Measurements from ENCODE around the gene ANKMY2. TPM values are rescaled to one million over a fixed set of nuclear protein-coding genes. Genes with fewer than 3 reads are reported as not detected.

The ANKMY2 gene
- total RNA-seq, 1 donor from 2014 or later: 13.9 TPM

GRCh38 chr7:16655394-16655793 is 9.8 kb upstream of the ANKMY2 start:
- Histone ChIP-seq H3K27me3 (ENCODE audit: low read depth) (no peaks in the 10 kb centered on the region), H3K9me3 (no peaks in the 10 kb centered on the region), H3K27ac (no peak overlapping the region), H3K36me3 (no peaks in the 10 kb centered on the region), H3K4me3 (no peak overlapping the region), H3K4me1 (peaks cover 24% of the 10 kb centered on the region)
- ATAC-seq: no peak
- TF ChIP-seq CTCF (IDR thresholded peaks at IDR 0.05): no peak
- intact Hi-C loops (cut with DNase I): no loop called here
- DNase-seq: no peak

- H3K36me3 ChIP-seq: no peaks in the 10 kb centered on the region
- peak; percentile 67 to 88 for ATAC-seq
- peak overlapping the region; percentile 40 for H3K27ac ChIP-seq
- TF ChIP-seq CTCF (IDR thresholded peaks at IDR 0.05): no peak
- no peak overlapping the region for H3K4me3 ChIP-seq
- intact Hi-C loops (cut with DNase I): no loop called here
- no peaks in the 10 kb centered on the region for H3K9me3 ChIP-seq
- H3K27me3 ChIP-seq (ENCODE audit: low read depth): no peaks in the 10 kb centered on the region
- peaks cover 36% of the 10 kb centered on the region for H3K4me1 ChIP-seq
- DNase-seq: peak; percentile 64
Observed at GRCh38 chr7:16652888-16653287, 7.3 kb upstream of the ANKMY2 start.

GRCh38 chr7:16652240-16652583 is 6.7 kb upstream of the ANKMY2 start:
- Histone ChIP-seq H3K9me3 (no peaks in the 10 kb centered on the region), H3K4me1 (peaks cover 40% of the 10 kb centered on the region), H3K4me3 (no peak overlapping the region), H3K36me3 (no peaks in the 10 kb centered on the region), H3K27ac (peak overlapping the region; percentile 40), H3K27me3 (ENCODE audit: low read depth) (no peaks in the 10 kb centered on the region)
- no peak for ATAC-seq
- TF ChIP-seq CTCF (IDR thresholded peaks at IDR 0.05): no peak
- no peak for DNase-seq
- intact Hi-C loops (cut with DNase I): no loop called here

GRCh38 chr7:16651396-16652239 is 6.1 kb upstream of the ANKMY2 start:
- ATAC-seq (no peak), DNase-seq (no peak)
- intact Hi-C loops (cut with DNase I): no loop called here
- no peak for TF ChIP-seq CTCF (IDR thresholded peaks at IDR 0.05)
- Histone ChIP-seq H3K27ac (no peak overlapping the region), H3K4me3 (no peak overlapping the region), H3K36me3 (no peaks in the 10 kb centered on the region), H3K27me3 (ENCODE audit: low read depth) (no peaks in the 10 kb centered on the region), H3K9me3 (no peaks in the 10 kb centered on the region), H3K4me1 (peaks cover 46% of the 10 kb centered on the region)

GRCh38 chr7:16650266-16650665 is 4.7 kb upstream of the ANKMY2 start:
- intact Hi-C loops (cut with DNase I): no loop called here
- Histone ChIP-seq H3K4me3 (no peak overlapping the region), H3K27ac (no peak overlapping the region), H3K36me3 (no peaks in the 10 kb centered on the region), H3K27me3 (ENCODE audit: low read depth) (no peaks in the 10 kb centered on the region), H3K9me3 (no peaks in the 10 kb centered on the region), H3K4me1 (peaks cover 46% of the 10 kb centered on the region)
- ATAC-seq (no peak), DNase-seq (no peak)
- no peak for TF ChIP-seq CTCF (IDR thresholded peaks at IDR 0.05)
